Trophoblast cell (in vitro differentiated cells and primary cell): Measurements from ENCODE around the gene BAZ1A.

Source experiments
- DNase-seq, 2 donors: peaks; one replicate each; pipeline ENCODE4 v3.0.0-alpha.2; 2016
- H2AFZ ChIP-seq: 2 replicates; pipeline ENCODE4 v1.6.1; 2013; ENCODE audit warnings: low read length, moderate library complexity, mild to moderate bottlenecking; ENCODE audit not compliant: insufficient read depth, poor library complexity
- H2AK5ac ChIP-seq: 2 replicates; pipeline ENCODE4 v1.6.1; 2013; ENCODE audit warnings: mild to moderate bottlenecking, low read length
- H2BK120ac ChIP-seq: 2 replicates; pipeline ENCODE4 v1.6.1; 2013; ENCODE audit warnings: low read length, mild to moderate bottlenecking, moderate library complexity; ENCODE audit not compliant: insufficient read depth, poor library complexity
- H2BK12ac ChIP-seq: 2 replicates; pipeline ENCODE4 v1.6.1; 2013; ENCODE audit warnings: mild to moderate bottlenecking, low read length, moderate library complexity
- H2BK5ac ChIP-seq: 2 replicates; pipeline ENCODE4 v1.6.1; 2013; ENCODE audit warnings: low read length, low read depth, moderate library complexity, mild to moderate bottlenecking; ENCODE audit not compliant: poor library complexity
- H3K14ac ChIP-seq: 2 replicates; pipeline ENCODE4 v1.6.1; 2013; ENCODE audit warnings: mild to moderate bottlenecking, low read length
- H3K18ac ChIP-seq: 2 replicates; pipeline ENCODE4 v1.6.1; 2013; ENCODE audit warnings: mild to moderate bottlenecking, low read length
- H3K23ac ChIP-seq: 2 replicates; pipeline ENCODE4 v1.6.1; 2013; ENCODE audit warnings: low read length
- H3K27ac ChIP-seq: 2 replicates; pipeline ENCODE4 v1.5.1; 2013; ENCODE audit warnings: low read depth, mild to moderate bottlenecking, inconsistent platforms, low read length, moderate library complexity
- H3K27me3 ChIP-seq: 2 replicates; pipeline ENCODE4 v1.6.1; 2013; ENCODE audit warnings: inconsistent platforms, mild to moderate bottlenecking, low read length, moderate library complexity; ENCODE audit not compliant: insufficient read depth
- H3K36me3 ChIP-seq, 2 experiments: 1 replicate in 1 of 2; 2 replicates in 1 of 2; pipeline ENCODE4 v1.6.1; 2013; ENCODE audit warnings: low read length in 2 of 2, mild to moderate bottlenecking in 2 of 2, moderate library complexity in 1 of 2; ENCODE audit not compliant: insufficient read depth in 2 of 2, control insufficient read depth in 1 of 2
- H3K4ac ChIP-seq: 2 replicates; pipeline ENCODE4 v1.6.1; 2013; ENCODE audit warnings: low read depth, mild to moderate bottlenecking, low read length, moderate library complexity
- H3K4me1 ChIP-seq, 2 experiments: 1 replicate in 1 of 2; 2 replicates in 1 of 2; pipeline ENCODE4 v1.6.1; 2013; ENCODE audit warnings: low read length in 2 of 2, mild to moderate bottlenecking in 2 of 2, moderate library complexity in 1 of 2; ENCODE audit not compliant: insufficient read depth in 2 of 2, control insufficient read depth in 1 of 2
- H3K4me2 ChIP-seq: 2 replicates; pipeline ENCODE4 v1.6.1; 2013; ENCODE audit warnings: inconsistent platforms, mild to moderate bottlenecking, low read length, moderate library complexity
- H3K4me3 ChIP-seq: 2 replicates; pipeline ENCODE4 v1.5.1; 2013; ENCODE audit warnings: mild to moderate bottlenecking, low read depth, low read length, inconsistent platforms
- H3K79me1 ChIP-seq: one replicate; pipeline ENCODE4 v1.6.1; 2013; ENCODE audit warnings: low read length
- H3K79me2 ChIP-seq: 2 replicates; pipeline ENCODE4 v1.6.1; 2013; ENCODE audit warnings: low read length, mild to moderate bottlenecking; ENCODE audit not compliant: control insufficient read depth, insufficient read depth, poor library complexity
- H3K9ac ChIP-seq: 2 replicates; pipeline ENCODE4 v1.6.1; 2013; ENCODE audit warnings: mild to moderate bottlenecking, low read length
- H3K9me3 ChIP-seq: 2 replicates; pipeline ENCODE4 v1.6.1; 2013; ENCODE audit warnings: low read depth, mild to moderate bottlenecking, control low read depth, inconsistent platforms, low read length; ENCODE audit not compliant: insufficient read depth
- H4K12ac ChIP-seq: 2 replicates; pipeline ENCODE4 v1.6.1; 2013; ENCODE audit warnings: low read depth, mild to moderate bottlenecking, low read length, moderate library complexity
- H4K8ac ChIP-seq: 2 replicates; pipeline ENCODE4 v1.6.1; 2013; ENCODE audit warnings: low read depth, mild to moderate bottlenecking, low read length, moderate library complexity
- H4K91ac ChIP-seq: one replicate; pipeline ENCODE4 v1.6.1; 2013; ENCODE audit warnings: low read depth, mild to moderate bottlenecking, low read length, moderate library complexity
- WGBS: extraction: QIAGEN DNeasy Blood & Tissue Kit; methylation state at CpG from one replicate; pipeline ENCODE4 v1.1.7; 2013; ENCODE audit warnings: missing lambda C conversion rate; ENCODE audit not compliant: insufficient read length, insufficient coverage; ENCODE audit errors: extremely low coverage; 5-methylcytosine and 5-hydroxymethylcytosine counted together

The BAZ1A gene

DNA sequence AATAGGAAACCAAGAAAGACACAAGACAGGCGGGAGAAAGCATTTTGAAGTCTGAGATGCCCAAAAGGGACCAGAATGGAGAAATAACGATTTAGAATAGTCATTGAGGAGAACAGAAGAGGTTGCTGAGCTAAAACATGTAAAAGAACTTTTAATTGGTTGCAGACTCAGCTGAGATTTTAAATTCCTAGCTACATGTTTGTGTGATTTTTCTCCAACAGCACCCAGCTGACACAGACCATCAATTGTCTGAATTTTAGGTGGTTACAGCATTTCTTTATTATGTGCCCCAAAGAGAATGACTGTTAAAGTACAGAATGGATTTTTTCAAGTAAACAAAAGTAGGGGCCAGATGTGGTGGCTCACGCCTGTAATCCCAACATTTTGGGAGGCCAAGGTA is 50.3 kb downstream of the BAZ1A start:
- no peaks in the 10 kb centered on the region for H3K79me1 ChIP-seq
- WGBS = no CpG with 5 or more reads among the region's 3 CpGs
- H3K79me2 ChIP-seq = no peaks in the 10 kb centered on the region
- H3K4me2 ChIP-seq = no peak overlapping the region
- H2AFZ ChIP-seq = no peak overlapping the region
- H4K91ac ChIP-seq = no peak overlapping the region
- H3K23ac ChIP-seq = no peak overlapping the region
- no peak overlapping the region for H2AK5ac ChIP-seq
- H3K4ac ChIP-seq = no peak overlapping the region
- no peak overlapping the region for H3K14ac ChIP-seq
- no peak overlapping the region for H3K4me3 ChIP-seq
- no peak overlapping the region for H2BK5ac ChIP-seq
- no peak overlapping the region for H3K9ac ChIP-seq
- H3K9me3 ChIP-seq = peaks cover 2% of the 10 kb centered on the region
- no peak overlapping the region for H4K12ac ChIP-seq
- no peak overlapping the region for H2BK12ac ChIP-seq
- H3K27ac ChIP-seq = no peak overlapping the region
- H3K36me3 ChIP-seq = peaks cover 6 to 15% of the 10 kb centered on the region in 2 experiments
- H3K18ac ChIP-seq = no peak overlapping the region
- no peak for DNase-seq
- H4K8ac ChIP-seq = no peak overlapping the region
- H3K4me1 ChIP-seq = no peaks in the 10 kb centered on the region
- H2BK120ac ChIP-seq = no peak overlapping the region
- no peaks in the 10 kb centered on the region for H3K27me3 ChIP-seq

GRCh38 chr14:34824256-34824655 is 50.9 kb downstream of the BAZ1A start:
- no peak overlapping the region for H4K91ac ChIP-seq
- no peak overlapping the region for H2AFZ ChIP-seq
- H3K4me2 ChIP-seq = no peak overlapping the region
- no peaks in the 10 kb centered on the region for H3K79me2 ChIP-seq
- H3K23ac ChIP-seq = no peak overlapping the region
- DNase-seq = no peak
- WGBS = no CpG with 5 or more reads among the region's 1 CpG
- H3K4me1 ChIP-seq = no peaks in the 10 kb centered on the region
- H3K4me3 ChIP-seq = no peak overlapping the region
- H4K12ac ChIP-seq = no peak overlapping the region
- H2AK5ac ChIP-seq = no peak overlapping the region
- no peak overlapping the region for H3K14ac ChIP-seq
- H3K79me1 ChIP-seq = no peaks in the 10 kb centered on the region
- H3K4ac ChIP-seq = no peak overlapping the region
- H2BK5ac ChIP-seq = no peak overlapping the region
- no peaks in the 10 kb centered on the region for H3K27me3 ChIP-seq
- peaks cover 2% of the 10 kb centered on the region for H3K9me3 ChIP-seq
- H3K18ac ChIP-seq = no peak overlapping the region
- H3K27ac ChIP-seq = no peak overlapping the region
- H2BK12ac ChIP-seq = no peak overlapping the region
- no peak overlapping the region for H2BK120ac ChIP-seq
- H3K9ac ChIP-seq = no peak overlapping the region
- no peak overlapping the region for H4K8ac ChIP-seq
- peaks cover 6 to 15% of the 10 kb centered on the region in 2 experiments for H3K36me3 ChIP-seq

GRCh38 chr14:34817768-34818167 is 57.4 kb downstream of the BAZ1A start:
- H3K9me3 ChIP-seq = peaks cover 2% of the 10 kb centered on the region
- H3K4me1 ChIP-seq = no peaks in the 10 kb centered on the region
- H4K8ac ChIP-seq = no peak overlapping the region
- H3K4ac ChIP-seq = no peak overlapping the region
- H3K18ac ChIP-seq = no peak overlapping the region
- no peak overlapping the region for H2BK12ac ChIP-seq
- H4K91ac ChIP-seq = no peak overlapping the region
- H3K23ac ChIP-seq = no peak overlapping the region
- no peak overlapping the region for H2AK5ac ChIP-seq
- no peak overlapping the region for H2BK120ac ChIP-seq
- H3K27me3 ChIP-seq = no peaks in the 10 kb centered on the region
- no peak overlapping the region for H2AFZ ChIP-seq
- no peak overlapping the region for H3K27ac ChIP-seq
- no peak overlapping the region for H3K4me3 ChIP-seq
- no peaks in the 10 kb centered on the region for H3K79me2 ChIP-seq
- H4K12ac ChIP-seq = no peak overlapping the region
- H3K9ac ChIP-seq = no peak overlapping the region
- H3K4me2 ChIP-seq = no peak overlapping the region
- peaks cover 7 to 9% of the 10 kb centered on the region in 2 experiments for H3K36me3 ChIP-seq
- no peaks in the 10 kb centered on the region for H3K79me1 ChIP-seq
- no peak overlapping the region for H2BK5ac ChIP-seq
- no peak overlapping the region for H3K14ac ChIP-seq
- no CpG with 5 or more reads among the region's 2 CpGs for WGBS
- peak in 1 of 2 donors; percentile 65 for DNase-seq

GRCh38 chr14:34810028-34810427 is 65.1 kb downstream of the BAZ1A start:
- Histone ChIP-seq H3K27ac (no peak overlapping the region), H3K27me3 (no peaks in the 10 kb centered on the region), H3K79me1 (no peaks in the 10 kb centered on the region), H2AFZ (no peak overlapping the region), H4K8ac (no peak overlapping the region), H4K91ac (no peak overlapping the region), H2AK5ac (no peak overlapping the region), H3K18ac (no peak overlapping the region), H3K9me3 (no peaks in the 10 kb centered on the region), H3K4ac (no peak overlapping the region), H2BK5ac (no peak overlapping the region), H3K4me2 (no peak overlapping the region), H2BK120ac (no peak overlapping the region), H3K4me3 (no peak overlapping the region), H3K79me2 (no peaks in the 10 kb centered on the region), H3K23ac (no peak overlapping the region), H3K4me1 (no peaks in the 10 kb centered on the region), H3K36me3 (peaks cover 4 to 5% of the 10 kb centered on the region in 2 experiments), H4K12ac (no peak overlapping the region), H3K14ac (no peak overlapping the region), H2BK12ac (no peak overlapping the region), H3K9ac (no peak overlapping the region)
- DNase-seq = no peak
- no CpG with 5 or more reads among the region's 2 CpGs for WGBS
